GM18508 (cell line): ENCODE results near the gene ESRRB.

Experiments
- ATAC-seq: cut with Tn5 transposase; IDR thresholded peaks from one replicate; pipeline ENCODE4 v1.9.1; 2021; ENCODE audit warnings: moderate number of reproducible peaks; ENCODE audit not compliant: insufficient read depth, unreplicated experiment

Gene ESRRB

DNA sequence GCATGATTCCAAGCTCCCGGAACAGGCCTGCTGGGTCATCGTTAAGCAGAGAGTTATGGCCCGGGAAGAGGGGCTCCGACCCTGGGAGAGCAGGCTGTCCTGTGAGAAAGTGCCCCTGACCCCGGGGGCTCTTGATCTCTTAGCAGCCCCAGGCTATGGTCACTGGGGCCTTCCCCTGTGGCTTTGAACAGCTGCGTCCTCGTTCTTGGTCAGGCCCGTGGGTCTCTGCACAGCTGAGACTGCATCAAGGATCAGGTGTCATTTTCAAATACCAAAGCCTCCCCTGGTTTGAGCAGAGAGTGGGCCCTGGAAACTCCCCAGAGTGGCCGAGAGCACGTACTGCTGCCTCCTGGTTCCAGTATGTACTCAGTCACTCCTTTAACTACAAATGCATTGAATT lies 114.8 kb downstream of the ESRRB start:
- ATAC-seq, result no peak

GRCh38 chr14:76491172-76491930 lies 115.4 kb downstream of the ESRRB start:
- no peak for ATAC-seq

GRCh38 chr14:76495983-76496382 lies 120.0 kb downstream of the ESRRB start:
- ATAC-seq, result no peak

DNA sequence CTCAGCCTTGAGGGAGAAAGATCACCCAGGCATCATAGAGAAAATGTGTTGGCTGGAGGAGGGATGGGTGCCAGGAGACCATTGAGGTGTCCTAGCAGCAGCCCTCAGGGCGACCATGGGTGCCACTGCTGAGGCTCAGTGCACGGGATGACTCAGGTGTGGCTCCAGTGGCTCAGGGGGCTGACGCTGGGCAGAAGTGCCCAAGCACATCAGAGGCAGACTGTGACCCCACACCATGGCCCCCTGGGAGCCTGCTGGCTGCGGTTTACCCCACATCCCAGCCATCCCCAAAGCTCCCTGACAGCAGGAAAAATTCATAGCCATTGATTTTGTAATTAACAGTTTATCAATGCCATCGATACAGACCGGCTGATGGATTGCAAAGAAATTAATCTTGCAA lies 120.7 kb downstream of the ESRRB start:
- no peak for ATAC-seq

DNA sequence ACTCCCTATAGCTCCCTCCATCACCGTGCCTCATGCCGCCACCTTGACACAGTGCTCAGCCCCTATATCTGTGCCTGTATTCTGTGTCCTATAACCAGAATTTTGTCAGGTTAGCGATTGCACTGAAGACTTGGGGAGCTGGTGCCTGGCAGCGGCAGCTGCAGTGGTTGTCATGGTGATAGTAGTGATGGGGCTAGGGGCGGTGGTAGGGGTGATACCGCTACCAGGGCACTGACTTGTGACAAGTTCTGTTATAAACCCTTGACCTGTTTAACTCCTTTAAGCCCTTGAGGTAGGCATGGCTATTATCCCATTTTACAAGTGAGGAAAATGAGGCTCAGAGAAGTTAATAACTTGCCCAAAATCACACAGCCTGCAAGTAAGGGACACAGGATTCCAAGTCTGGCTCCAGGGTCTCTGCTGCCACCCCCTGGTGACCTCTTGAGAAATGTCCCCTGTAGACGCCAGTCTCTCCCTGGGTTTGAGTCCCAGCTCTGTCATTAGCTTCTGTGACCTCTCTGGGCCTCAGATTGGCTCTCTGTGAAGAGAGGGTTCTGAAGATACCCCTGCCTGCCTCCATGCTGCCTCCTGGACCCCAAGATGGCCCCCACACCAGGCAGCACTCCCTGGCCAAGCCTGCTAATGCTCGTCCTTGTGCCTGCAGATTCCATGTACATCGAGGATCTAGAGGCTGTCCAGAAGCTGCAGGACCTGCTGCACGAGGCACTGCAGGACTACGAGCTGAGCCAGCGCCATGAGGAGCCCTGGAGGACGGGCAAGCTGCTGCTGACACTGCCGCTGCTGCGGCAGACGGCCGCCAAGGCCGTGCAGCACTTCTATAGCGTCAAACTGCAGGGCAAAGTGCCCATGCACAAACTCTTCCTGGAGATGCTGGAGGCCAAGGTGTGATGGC lies 121.9 kb downstream of the ESRRB start:
- ATAC-seq, result no peak

GRCh38 chr14:76498463-76498935 lies 122.6 kb downstream of the ESRRB start:
- no peak for ATAC-seq

- no peak for ATAC-seq
These were observed 123.0 kb downstream of the ESRRB start for GRCh38 chr14:76498976-76499375.

- no peak for ATAC-seq
These were observed 123.5 kb downstream of the ESRRB start for GRCh38 chr14:76499399-76499798.

DNA sequence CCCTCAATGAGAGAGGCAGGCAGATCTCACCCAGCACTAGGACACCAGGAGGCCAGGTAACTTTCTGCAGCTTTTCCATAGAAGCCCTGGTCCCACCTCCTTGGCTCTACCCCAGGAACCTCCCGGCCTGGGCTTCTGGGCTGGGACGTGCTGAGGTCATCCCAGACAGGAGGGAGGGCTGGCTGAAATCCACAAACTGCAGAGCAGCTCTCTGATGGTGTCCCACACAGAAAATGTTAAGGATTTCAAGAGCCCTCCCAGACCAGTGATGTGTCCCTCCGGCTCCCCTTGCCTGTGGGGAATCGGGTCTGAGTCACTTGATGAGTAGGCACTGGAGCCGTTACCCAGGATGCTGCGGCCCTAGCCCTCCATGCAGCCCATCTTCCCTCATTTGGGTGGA lies 124.1 kb downstream of the ESRRB start:
- no peak for ATAC-seq

DNA sequence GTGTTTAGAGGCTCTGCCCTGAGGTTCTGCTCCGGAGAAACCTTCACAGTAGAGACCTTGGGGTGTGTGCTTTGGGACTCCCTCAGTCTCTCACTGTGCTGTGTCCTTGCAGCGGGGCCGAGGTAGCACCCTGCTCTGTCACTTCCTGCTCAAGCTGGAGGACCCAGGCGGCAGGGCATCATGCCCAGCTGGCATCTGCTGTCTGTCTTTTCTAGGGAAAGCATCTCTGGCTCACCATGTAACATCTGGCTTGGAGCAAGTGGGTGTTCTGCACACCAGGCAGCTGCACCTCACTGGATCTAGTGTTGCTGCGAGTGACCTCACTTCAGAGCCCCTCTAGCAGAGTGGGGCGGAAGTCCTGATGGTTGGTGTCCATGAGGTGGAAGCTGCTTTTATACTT lies 124.5 kb downstream of the ESRRB start:
- no peak for ATAC-seq

DNA sequence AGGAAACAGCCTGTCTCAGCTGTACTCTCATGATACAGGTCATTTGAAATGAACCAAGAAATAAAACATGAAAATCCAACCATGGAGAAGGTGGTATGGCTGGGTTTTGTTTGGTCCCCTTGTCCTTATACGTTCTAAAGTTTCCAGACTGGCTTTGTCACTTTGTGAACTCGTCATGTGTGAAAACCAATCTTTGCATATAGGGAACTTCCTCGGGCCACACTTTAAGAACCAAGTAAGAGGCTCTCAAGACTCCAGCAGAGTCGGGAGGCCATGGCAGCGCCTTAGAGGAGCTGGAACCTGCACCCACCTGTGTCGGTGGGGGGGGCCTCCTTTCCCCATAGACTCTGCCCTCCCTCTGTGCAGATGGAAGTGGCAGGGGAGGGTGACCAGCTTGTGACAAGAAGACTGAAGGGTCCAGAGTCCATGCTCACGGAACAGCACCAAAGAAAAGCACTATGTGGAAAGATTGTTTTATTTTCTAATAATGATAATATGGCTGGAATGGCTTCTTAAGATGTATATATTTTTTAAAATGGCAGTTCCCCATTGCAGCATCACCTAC lies 125.3 kb downstream of the ESRRB start:
- ATAC-seq, result no peak

DNA sequence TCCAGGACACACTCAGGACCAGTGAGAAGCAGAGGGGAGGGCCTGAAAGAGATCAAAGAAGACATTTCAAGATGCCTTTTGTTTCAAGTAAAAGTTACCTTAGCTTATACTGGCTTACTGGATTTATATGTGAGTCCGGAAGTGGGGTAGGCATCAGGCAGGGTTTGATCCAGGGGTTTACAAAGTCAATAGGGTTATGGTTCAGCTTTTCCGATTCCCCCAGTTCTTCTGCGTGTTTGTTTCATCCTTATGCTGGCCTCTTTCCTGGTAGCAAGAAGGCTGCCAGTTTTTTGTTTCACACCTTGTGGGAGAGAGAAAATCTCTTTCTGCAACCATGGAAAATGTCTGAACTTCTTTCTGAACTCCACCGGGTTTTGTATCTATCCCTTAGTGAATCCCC lies 126.3 kb downstream of the ESRRB start:
- no peak for ATAC-seq

DNA sequence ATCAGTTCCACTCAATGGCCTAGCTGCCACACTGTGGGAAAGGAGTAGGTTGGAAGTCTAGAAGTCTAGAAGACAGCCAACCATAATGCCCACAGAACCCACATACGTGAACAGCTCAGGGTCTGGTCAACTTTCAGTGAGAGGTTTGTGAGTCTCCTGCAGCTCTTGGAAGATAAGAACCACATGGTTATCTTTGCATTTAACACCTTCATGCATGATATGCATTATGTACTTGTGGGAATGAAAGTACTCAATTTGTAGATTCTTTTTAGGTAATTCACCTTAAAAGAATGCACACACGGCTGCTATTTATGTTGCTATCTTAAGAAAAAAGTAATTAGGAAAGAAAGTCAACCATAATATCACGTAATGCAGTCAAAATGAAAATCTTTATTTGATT lies 126.7 kb downstream of the ESRRB start:
- ATAC-seq, result no peak

- ATAC-seq, result no peak
These were observed 133.4 kb downstream of the ESRRB start for GRCh38 chr14:76509311-76509710.

GRCh38 chr14:76510181-76510580 lies 134.2 kb downstream of the ESRRB start:
- ATAC-seq, result no peak

GRCh38 chr14:76514213-76514998 lies 138.5 kb downstream of the ESRRB start:
- no peak for ATAC-seq

GRCh38 chr14:76516884-76517283 lies 140.9 kb downstream of the ESRRB start:
- ATAC-seq, result no peak

DNA sequence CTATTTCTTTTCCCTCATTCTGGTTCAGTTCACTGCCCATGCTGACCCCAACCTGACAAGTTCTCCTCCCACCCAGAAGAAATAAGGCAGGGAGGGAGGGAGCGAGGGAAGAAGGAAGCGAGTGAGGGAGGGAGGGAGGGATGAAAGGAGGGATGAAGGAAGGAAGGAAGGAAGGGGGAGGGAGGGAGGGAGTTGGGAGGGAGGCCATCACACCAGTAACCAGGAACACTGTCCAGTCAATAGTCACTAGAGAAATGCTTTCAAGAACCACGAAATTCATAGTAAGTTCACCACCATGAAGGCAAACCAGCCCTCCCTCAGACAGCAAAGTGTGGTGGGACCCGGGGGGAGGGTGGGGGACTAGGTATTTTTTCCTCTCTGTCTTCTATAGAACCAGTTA lies 142.4 kb downstream of the ESRRB start:
- ATAC-seq, result no peak

GRCh38 chr14:76525106-76525821 lies 149.3 kb downstream of the ESRRB start:
- ATAC-seq, result no peak

GRCh38 chr14:76531085-76531484 lies 155.1 kb downstream of the ESRRB start:
- no peak for ATAC-seq
